ENCODE data around the gene BNC2.

Gene BNC2

DNA sequence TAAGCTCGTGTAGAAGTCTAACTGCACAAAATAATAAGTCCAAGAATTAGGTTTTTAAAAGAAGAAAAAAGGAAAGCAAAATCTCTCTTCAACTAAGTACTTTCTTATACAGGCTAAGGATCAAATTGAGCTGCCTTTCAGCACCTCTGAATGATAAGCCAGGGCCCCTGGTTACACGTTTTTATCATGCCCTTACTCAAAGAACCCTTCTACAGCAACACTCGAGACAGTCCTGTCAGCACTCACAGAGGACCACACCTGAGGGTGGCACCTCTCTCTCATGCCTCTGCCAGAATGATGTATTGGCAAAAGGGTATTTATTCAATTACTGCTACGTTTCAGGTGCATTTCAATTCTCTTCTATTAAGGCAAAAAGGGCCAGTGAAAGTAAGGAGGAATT is 150.5 kb downstream of the BNC2 start:
- no peak for DNase-seq (ENCODE audit: low read depth in 3 of 3, low spot score in 1 of 3)

DNA sequence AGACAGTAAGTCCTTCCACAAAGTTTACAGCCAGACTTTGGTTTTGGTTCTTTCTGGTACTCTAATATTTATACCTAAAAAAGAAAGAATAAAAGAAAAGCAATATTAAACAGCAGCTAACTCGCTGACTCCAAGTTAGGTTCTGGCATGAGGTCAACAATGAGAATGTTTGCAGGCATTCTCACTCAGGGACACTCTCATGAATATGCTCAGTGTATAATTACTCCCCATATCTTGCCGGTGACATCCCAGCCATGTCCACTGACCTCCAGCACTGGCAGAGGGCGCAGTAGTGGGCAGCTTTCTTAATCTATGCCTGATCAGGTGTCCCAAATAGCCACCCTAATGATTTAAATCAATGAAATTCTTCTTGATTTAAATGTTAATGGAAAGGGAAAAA is 151.5 kb downstream of the BNC2 start:
- no peak for DNase-seq (ENCODE audit: low read depth in 3 of 3, low spot score in 1 of 3)

DNA sequence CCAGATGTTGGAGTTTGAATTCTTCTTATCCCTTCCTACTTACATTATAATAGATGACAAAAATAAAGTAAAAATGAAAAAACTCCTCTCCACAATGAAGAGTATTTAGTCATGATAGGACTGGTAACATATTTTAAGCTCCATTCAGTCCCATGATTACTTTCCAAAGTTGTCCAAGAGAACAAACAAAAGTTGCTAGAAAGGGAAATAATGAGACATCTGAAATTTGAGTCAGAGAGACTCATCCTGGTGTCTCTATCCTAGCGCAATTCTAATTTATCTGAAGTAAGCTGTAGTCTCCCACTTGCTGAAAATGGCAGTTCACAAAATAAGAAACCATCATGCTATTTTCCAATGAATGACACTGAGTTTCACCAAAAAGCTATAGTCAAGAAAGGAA is 152.2 kb downstream of the BNC2 start:
- no peak for DNase-seq (ENCODE audit: low read depth in 3 of 3, low spot score in 1 of 3)

DNA sequence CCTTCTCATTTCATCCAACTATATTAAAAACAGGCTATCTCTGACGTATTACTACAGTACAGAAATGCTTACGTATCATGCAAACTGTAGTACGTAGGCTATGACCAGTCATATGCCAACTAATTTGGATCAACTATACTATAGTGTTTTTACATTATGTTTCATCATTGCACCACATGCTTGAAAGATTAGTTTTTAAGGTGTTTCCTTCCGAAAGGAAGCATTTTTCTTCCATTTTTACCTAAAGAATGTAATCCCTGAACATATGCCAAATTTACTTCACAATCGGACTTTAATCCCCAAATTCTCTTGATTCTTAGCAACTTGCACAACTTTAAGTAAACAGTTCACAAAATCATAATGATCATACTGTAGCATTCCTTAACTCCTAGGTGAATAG is 153.9 kb downstream of the BNC2 start:
- DNase-seq (ENCODE audit: low read depth in 3 of 3, low spot score in 1 of 3) = no peak

DNA sequence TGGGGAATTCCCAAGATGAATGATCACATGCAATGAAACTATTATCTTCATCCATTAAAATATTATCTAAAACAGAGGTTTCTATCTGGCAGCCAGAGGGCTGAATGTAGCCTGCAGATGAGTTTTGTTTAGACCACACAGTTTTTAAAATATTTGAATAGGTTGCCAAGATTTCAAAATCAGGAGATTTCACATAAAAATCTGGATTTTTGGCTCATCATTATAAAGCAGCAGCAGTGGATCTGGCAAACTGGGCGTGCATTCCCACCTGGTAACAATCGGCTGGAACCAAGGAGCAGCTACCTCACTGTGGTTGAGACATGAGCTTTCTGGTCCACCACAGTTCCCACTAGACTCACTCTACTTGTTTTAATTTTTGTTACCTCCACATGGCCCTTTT is 155.1 kb downstream of the BNC2 start:
- no peak for DNase-seq (ENCODE audit: low read depth in 3 of 3, low spot score in 1 of 3)

DNA sequence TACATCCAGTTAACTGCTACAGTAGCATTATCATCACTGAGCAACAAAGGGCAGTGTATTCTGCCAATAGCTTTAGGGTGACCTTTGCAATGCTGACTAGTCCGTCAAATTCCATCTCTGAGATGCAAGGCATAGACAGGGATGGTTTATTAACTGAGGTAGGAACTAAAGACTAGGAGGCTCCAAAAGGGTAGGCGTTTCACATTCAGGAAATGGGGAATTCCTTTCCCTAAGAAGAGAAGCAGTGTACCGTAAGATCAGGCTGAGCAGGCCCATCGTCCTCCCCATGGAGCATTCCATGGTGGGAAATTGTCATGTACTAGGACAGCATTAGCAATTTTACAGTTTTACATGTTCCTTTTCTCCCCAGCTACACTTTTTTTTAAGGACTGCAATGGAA is 157.7 kb downstream of the BNC2 start:
- no peak for DNase-seq (ENCODE audit: low read depth in 3 of 3, low spot score in 1 of 3)

DNA sequence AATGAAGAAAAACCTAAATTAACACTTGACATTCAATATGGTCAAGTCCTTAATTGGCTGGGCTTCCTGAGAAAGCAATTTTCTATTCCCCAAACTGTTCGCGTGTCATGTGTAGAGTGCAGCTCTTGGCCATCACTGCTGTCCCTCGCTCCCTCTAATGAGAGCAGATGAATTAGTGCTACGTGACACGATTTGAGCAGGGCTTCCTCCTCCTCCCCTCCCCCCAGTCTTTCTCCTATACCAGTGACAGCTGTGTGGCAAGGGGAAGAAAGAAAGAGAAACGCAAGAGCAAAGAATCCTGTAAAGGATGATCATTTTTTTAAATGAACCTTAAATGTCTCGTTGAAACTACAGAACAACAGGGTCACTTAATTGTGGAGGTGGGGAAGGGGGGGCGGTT is 159.6 kb downstream of the BNC2 start:
- DNase-seq (ENCODE audit: low read depth in 3 of 3, low spot score in 1 of 3) = no peak

DNA sequence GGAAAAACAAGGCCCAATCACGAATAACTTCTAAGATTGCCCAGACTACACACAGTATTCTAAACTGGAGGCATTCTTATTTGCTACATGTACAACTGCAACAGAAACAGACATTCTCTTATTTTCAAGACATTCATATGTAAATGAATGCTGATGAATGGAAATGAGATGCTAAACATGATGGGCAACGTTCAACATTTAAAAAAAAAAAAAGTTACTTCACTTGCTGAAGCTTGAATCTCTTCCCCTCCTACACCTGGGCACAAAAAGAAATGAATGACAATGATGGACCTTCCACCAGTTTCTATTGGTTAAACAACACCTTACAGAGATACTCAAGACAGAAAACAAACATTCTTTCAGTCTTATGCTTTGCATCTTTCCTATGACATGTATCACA is 160.5 kb downstream of the BNC2 start:
- DNase-seq (ENCODE audit: low read depth in 3 of 3, low spot score in 1 of 3) = no peak

DNA sequence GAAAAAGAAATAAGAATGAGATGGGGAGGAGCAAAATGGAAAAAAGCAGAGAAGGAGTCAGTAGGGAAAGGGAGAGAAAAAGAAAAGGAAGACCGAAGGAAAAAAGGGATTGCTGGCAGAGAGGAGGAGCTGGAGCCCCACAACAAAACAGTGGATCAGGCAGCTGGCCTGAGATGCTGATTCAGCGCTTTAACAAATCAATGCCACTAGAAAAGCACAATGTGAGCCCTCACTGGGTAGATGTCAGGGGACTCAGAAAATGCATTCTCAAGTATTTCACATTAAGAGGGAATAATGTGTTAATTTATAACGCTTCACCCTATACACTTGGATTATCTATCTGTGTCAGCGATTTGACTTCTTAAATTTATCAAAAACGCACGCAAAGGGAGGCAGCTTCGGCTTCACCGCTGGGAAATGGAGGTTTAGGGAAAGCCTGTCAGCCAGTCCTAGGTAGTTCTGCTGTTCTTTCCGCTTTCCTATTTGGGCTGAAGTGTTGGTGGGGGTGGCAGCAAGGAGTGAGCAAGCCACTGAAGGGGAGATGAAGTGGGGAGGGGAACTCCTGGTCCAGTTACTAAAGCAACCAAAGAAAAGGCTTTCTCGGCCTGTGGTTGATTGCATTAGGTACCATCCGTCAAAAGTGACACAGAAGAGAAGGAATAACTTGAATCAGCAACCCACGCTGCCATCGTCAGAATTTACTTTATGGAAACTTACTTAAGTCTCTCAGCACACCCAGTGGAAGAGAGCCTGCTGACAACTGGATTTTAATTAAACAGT is 161.6 kb downstream of the BNC2 start:
- no peak for DNase-seq (ENCODE audit: low read depth in 3 of 3, low spot score in 1 of 3)

DNA sequence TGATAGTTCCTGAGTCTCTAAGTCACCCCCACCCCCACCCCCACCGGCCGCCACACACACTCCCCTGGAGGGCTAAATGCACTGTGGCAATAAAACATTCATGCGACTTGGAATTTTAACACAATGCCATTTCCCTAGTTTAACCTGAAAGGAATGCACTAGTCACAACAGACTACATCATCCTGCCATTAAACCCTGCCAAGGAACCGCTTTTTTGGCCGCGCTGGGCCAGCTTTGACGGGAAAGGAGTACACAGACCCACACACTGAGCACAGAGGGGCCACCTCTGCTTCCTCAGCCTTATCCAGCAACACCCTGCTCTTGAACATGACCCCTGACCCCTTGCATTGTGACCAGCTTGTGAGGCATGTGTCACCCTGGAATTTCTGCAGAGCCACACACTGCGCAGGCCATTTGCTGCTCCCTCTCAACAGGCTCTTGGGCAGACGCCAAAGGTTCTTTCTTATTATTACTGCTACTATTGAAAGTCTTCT is 165.3 kb downstream of the BNC2 start:
- DNase-seq (ENCODE audit: low read depth in 3 of 3, low spot score in 1 of 3) = no peak

DNA sequence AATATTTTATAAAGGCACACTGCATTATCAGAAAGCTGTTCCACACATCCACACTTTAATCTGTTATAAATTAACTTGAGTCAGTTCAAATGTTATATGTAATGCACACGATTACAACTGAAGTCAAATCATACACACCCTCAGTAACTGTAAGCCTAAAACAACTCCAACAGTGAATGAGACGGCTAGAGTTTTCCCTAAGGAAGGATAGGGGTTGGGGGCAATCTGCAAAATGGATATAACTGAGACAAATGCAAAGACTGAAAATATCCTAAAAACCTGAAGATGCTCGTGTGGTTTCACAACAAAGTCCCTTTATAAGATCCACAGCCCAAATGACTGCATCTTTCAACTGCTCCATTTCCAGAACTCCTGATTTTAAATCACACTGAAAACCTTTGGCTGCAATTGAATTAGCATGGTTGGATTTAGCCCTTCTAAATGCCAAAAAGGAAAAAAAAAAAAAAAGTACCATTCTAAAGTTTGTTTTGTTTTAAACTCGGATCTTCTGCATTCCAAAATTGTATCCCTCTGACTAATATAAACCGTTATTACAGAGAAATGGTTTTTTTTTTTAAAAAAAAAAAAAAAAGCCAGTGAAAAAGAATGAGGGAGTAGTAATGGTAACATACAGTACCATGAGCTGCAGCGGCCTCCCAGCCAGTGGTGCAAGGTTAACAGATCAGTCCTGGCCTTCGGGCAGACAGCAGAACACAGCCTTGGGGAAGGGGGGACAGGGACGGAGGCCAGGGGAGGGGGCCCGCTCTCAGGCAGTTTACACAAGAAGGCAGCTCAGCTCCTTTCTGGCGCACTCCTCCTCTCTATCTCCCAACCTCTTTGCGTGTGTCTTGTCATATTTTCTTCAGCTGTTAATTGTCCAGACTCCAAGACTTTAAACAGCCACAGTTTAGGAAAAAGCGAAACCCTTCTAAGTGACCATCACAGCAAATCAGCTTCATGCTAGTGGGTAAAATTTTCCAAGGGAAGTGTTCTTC is 166.1 kb downstream of the BNC2 start:
- DNase-seq (ENCODE audit: low read depth in 3 of 3, low spot score in 1 of 3) = no peak

DNA sequence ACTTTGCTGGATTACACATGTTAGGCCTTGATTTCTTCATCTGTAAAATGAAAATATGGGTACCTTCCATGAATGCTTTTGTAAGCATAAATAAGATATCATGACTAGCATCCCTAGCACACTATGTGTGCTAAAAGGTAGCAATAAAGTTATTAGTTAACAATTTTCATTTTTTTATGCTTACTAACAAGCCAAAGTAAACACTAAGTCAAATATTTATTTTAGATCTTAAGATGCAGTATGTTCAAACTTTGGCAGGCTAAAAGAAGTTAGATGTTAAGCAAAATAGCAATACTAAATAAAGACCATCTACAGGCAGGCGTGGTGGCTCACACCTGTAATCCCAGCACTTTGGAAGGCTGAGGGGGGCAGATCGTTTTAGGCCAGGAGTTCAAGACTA is 169.1 kb downstream of the BNC2 start:
- DNase-seq (ENCODE audit: low read depth in 3 of 3, low spot score in 1 of 3) = no peak

DNA sequence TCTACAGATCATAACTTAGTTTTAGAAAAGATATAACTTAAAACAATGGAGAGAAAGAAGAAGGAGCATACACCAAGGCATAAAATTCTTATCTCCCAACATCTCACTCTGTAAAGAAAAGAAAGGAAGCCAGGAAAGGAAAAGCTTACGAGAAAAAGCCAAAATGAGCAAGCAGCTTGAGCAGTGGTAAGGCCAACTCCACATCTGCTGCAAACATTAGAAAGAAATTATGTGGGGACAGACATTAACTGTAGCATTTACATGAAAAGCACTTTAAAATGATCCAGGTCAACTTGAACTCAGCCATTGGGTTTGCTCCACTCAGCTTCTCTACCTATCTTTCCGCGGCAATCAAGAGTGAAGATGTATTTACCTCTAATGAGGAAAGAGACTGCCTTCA is 176.9 kb downstream of the BNC2 start:
- no peak for DNase-seq (ENCODE audit: low read depth in 3 of 3, low spot score in 1 of 3)

DNA sequence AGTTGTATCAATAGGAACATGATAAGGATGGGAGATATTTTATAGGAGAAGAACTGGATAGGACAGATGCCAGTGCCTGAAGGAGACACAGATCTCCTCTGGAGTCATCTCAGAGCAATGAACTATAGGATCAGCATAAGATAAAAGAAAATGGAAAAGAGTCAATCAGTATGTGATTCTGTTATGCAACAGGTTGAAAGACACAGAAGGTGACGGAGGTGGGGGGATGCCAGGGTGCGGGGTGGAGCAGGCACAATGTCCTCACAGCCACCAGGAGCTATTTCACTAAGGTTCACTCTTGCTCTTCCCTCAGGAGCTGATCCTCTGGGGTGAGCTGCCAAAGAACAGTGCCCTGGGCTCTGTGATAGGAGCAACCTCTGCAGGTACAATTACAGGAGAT is 179.8 kb downstream of the BNC2 start:
- no peak for DNase-seq (ENCODE audit: low read depth in 3 of 3, low spot score in 1 of 3)

DNA sequence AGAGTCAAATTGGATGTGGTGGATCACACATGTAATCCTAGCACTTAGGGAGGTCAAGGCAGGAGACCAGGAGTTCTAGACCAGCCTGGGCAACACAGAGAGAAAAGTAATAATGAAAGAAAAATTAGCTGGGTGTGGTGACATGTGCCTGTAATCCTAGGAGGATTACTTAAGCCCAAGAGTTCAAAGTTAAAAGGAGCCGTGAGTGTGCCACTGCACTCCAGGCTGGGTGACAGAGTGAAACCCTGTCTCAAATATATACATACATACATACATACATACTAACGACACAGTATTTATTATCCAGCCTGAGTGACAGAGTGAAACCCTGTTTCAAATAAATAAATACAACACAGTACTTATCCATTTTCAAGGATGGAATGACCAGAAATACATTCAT is 180.3 kb downstream of the BNC2 start:
- DNase-seq (ENCODE audit: low read depth in 3 of 3, low spot score in 1 of 3) = no peak

DNA sequence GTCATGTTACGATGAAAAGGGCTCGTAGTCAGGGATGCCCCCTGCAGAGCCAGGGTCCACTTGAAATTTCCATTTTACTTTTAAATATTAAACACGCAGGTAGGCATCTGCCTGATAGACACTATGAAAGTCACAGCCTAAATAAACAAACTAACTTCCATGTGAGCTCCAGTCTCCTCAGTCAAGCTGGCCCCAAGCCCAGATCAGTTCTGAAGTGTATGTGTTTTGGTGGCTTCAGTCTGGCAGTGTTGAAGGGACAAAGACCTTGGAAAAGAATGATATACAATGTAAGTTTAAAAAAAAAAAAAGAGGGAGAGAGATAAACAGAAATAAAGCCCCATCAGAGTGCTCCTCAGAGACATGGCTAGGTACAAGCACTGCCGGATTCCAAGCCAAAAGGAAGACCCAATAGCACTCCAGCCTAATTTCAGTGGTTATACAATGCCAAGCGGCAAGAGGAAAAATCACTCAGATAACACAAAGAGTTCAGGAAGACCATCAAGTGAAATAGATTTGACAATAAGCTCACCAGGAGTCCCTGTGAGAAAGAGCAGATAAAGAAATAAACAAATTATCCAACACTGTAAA is 181.0 kb downstream of the BNC2 start:
- DNase-seq (ENCODE audit: low read depth in 3 of 3, low spot score in 1 of 3) = no peak

DNA sequence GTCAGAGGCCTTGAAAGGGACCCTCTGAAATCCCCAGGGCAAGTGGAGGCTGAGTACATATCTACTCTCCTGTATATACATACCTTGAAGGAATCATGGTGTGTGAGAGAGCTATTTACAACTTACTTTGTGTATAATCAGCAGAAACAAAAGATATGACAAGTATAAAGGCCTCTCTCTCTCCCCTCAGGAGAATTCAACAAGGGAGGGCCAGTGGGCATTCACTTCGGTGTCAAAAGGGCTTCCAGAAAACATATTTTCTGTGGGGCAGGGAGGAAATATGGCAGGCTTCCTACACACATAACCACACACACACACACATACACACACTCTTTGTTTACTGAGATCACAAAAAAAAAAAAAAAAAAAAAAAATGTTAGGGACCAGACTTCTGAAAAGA is 181.7 kb downstream of the BNC2 start:
- DNase-seq (ENCODE audit: low read depth in 3 of 3, low spot score in 1 of 3) = no peak

DNA sequence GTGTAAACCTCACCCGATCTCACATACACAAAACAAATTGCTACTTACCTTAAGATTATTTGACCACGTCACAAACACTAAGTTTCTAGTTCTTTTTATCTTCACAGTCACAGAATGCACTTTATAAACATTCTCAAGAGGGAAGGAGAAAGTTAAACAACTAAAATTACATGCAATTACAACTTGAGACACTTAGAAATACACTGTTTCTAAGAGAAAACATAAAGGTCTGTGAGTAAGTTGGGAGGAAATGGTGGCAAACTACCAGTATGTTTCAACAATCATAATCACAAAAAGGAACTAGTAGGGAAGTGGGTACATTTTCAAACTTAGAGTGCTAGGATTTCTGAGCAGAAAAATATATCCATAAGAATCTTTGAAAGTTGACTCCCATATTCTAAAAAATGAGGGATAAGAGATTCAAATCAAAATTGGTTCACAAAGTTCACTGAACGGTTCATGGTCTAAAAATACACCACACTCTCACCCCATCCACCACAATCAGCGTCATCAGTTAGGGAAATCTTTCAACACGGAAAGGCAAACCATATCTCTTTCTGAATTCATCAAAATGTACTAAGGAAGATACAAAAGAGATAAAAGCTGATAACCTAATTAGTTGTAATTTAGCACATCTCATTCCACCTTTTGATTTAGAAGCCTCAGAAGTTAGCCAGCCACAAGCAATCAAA is 182.6 kb downstream of the BNC2 start:
- no peak for DNase-seq (ENCODE audit: low read depth in 3 of 3, low spot score in 1 of 3)

DNA sequence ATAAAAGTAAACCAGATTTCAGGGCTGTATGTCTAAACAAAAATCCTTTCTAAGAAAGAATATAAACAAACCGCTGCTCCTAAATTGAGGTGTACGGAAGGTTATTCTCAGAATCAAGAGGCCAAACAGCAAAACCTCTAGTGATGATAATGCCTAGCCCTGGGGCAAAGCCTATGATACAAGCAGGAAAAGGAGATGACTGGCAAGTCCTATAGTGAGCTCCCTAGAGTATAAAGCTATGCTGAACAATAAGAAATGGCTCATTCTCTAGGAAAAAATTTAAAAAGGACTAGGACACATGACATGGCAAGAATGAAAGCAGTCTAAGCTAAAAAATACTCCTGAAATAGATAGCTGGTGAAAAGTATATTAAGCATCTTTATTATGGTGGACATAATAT is 187.1 kb downstream of the BNC2 start:
- no peak for DNase-seq (ENCODE audit: low read depth in 3 of 3, low spot score in 1 of 3)

DNA sequence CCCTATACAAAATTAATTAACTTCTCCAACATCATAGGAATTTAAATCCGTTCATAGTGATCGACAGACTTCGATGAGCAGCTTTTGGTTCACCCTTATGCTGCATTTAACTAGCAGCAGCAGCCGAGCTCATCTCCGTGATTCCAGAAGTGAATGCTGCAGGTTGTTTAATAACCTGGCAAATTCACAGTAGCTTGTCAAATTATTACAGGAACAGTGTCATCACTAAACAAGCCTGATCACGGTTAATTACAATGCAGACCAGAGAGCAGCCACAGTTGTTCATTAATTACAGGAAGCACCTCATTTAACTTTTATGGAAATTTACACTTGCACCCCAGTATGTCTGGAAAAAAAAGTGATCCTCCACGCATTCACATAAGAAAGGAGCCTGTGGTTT is 188.2 kb downstream of the BNC2 start:
- no peak for DNase-seq (ENCODE audit: low read depth in 3 of 3, low spot score in 1 of 3)

DNA sequence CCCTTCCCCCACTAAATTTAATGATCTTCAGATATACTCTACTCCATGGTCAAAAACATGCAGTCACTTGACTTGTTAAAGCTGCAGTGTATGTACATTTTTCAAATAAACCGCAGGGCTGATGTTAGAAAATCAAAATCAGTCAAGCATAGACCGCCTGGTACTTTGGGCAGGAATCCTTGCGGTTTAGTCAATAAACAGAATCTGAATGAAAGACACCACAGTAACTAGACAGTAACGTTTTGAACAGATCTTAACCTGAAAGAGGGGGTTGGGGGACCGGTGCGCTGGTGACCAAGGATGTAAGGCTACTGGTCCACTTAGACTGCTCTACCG is 188.8 kb downstream of the BNC2 start:
- DNase-seq (ENCODE audit: low read depth in 3 of 3, low spot score in 1 of 3) = no peak

Data from stimulated activated CD4-positive, alpha-beta T cell treated with anti-CD3 and anti-CD28 coated beads, TNF-alpha, amount 100 ng/mL, for 1 hour (primary cell).